Ectodermal cell (in vitro differentiated cells): Measurements from ENCODE around the gene FASTK.

Experiments
- H3K27ac ChIP-seq: 2 replicates; pipeline ENCODE4 v1.7.0; 2013; ENCODE audit warnings: mild to moderate bottlenecking, low read depth, low read length; ENCODE audit not compliant: insufficient read depth, poor library complexity, severe bottlenecking
- H3K27me3 ChIP-seq: 2 replicates; pipeline ENCODE4 v1.7.0; 2013; ENCODE audit warnings: mild to moderate bottlenecking, low read length; ENCODE audit not compliant: insufficient read depth, control insufficient read depth, poor library complexity, severe bottlenecking
- H3K36me3 ChIP-seq: one replicate; pipeline ENCODE4 v1.7.0; 2013; ENCODE audit warnings: low read length; ENCODE audit not compliant: control insufficient read depth, insufficient read depth
- H3K4me1 ChIP-seq: one replicate; pipeline ENCODE4 v1.7.0; 2013; ENCODE audit warnings: low read length; ENCODE audit not compliant: control insufficient read depth, insufficient read depth
- H3K4me3 ChIP-seq: 2 replicates; pipeline ENCODE4 v1.7.0; 2013; ENCODE audit warnings: low read depth, low read length, control low read depth; ENCODE audit not compliant: insufficient read depth
- H3K9me3 ChIP-seq: 2 replicates; pipeline ENCODE4 v1.7.0; 2013; ENCODE audit warnings: mild to moderate bottlenecking, low read length, moderate library complexity; ENCODE audit not compliant: control insufficient read depth
- WGBS, 2 experiments: methylation state at CpG; one replicate each; pipeline ENCODE4 v1.1.7; 2013; ENCODE audit warnings: missing lambda C conversion rate in 2 of 2; 5-methylcytosine and 5-hydroxymethylcytosine counted together

Gene FASTK

DNA sequence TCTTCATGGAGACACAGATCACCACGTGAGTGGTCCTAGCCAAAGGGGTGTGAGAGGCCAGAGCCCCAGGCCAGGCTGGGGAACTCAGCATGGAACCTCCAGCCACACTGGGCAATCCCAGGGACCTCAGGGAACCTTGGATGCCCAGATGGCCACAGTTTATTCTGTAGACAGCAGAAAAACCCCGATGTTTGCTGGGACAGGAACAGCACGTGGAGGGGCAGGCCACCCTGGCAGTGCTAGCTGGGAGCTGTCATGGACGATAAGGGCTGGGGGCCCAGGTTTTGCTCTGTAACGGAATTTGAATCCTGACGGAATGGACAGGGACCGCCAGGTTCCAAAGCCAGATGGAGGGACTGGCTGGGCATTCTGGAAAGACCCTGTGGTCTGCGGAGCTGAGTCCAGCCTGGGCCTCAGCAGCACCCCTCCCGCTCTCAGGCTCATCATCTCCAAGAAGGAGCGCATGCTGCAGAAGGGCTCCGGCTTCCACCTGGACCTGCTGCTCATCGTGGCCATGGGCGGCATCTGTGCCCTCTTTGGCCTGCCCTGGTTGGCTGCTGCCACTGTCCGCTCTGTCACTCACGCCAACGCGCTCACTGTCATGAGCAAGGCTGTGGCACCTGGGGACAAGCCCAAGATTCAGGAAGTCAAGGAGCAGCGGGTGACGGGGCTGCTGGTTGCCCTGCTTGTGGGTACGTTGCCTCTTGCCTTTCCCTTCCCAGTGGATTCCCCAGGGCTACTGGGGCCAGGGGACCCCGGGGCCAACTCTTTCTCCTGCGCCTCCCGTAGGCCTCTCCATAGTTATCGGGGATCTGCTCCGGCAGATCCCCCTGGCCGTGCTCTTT, 5.6 kb downstream of the FASTK start:
- 95 to 96% methylated on average over 26 of the region's 26 CpGs for WGBS, 2 experiments
- no peaks in the 10 kb centered on the region for H3K9me3 ChIP-seq
- H3K36me3 ChIP-seq = peaks cover 37% of the 10 kb centered on the region

DNA sequence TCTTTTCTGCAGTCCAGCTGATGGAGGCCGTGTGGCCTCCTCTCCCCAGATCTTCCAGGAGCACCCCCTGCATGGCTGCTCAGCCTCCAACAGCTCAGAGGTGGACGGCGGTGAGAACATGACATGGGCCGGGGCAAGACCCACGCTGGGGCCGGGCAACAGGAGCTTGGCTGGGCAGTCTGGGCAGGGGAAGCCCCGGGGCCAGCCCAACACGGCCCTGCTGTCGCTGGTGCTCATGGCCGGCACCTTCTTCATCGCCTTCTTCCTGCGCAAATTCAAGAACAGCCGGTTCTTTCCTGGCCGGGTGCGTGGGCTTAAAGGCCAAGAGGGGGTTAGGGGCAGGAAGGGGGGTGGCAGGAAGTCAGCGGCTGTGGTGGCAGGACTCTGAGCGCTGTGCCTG, 6.6 kb downstream of the FASTK start:
- H3K27me3 ChIP-seq = no peaks in the 10 kb centered on the region
- peaks cover 6% of the 10 kb centered on the region for H3K4me1 ChIP-seq
- H3K36me3 ChIP-seq = peaks cover 38% of the 10 kb centered on the region
- 95 to 96% methylated on average over 17 of the region's 17 CpGs for WGBS, 2 experiments
- H3K27ac ChIP-seq = no peak overlapping the region
- H3K4me3 ChIP-seq = no peak overlapping the region
- no peaks in the 10 kb centered on the region for H3K9me3 ChIP-seq

More for the DNA sequence above, 5.6 kb downstream of the FASTK start:
- H3K27ac ChIP-seq = no peak overlapping the region
- no peaks in the 10 kb centered on the region for H3K27me3 ChIP-seq
- H3K4me3 ChIP-seq = no peak overlapping the region
- H3K4me1 ChIP-seq = peaks cover 16% of the 10 kb centered on the region

DNA sequence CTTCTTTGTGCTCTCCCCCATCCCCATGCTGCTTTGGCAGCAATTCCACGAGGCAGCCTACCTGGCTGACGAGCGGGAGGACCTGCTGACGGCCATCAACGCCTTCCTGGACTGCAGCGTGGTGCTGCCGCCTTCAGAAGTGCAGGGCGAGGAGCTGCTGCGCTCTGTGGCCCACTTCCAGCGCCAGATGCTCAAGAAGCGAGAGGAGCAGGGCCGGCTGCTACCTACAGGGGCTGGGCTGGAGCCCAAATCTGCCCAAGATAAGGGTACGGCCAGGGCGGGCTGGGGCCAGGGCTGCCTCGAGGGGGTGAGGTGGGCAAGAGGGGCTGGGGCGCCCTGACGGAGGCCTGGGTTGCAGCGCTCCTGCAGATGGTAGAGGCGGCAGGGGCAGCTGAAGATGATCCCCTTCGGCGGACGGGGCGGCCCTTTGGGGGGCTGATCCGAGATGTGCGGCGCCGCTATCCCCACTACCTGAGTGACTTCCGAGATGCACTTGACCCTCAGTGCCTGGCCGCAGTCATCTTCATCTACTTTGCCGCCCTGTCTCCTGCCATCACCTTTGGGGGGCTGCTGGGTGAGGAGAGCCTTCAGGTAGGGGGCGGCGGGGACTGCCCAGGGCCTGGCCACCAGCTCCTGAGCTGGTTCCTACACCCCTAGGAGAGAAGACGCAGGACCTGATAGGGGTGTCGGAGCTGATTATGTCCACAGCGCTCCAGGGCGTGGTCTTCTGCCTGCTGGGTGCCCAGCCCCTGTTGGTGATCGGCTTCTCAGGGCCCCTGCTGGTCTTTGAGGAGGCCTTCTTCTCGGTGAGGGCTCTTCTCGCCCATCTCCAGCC, 9.4 kb downstream of the FASTK start:
- H3K27me3 ChIP-seq = no peaks in the 10 kb centered on the region
- H3K9me3 ChIP-seq = no peaks in the 10 kb centered on the region
- H3K4me3 ChIP-seq = no peak overlapping the region
- H3K27ac ChIP-seq = no peak overlapping the region
- WGBS, 2 experiments = 93% methylated on average over 39 of the region's 39 CpGs
- H3K4me1 ChIP-seq = no peaks in the 10 kb centered on the region
- peaks cover 48% of the 10 kb centered on the region for H3K36me3 ChIP-seq

DNA sequence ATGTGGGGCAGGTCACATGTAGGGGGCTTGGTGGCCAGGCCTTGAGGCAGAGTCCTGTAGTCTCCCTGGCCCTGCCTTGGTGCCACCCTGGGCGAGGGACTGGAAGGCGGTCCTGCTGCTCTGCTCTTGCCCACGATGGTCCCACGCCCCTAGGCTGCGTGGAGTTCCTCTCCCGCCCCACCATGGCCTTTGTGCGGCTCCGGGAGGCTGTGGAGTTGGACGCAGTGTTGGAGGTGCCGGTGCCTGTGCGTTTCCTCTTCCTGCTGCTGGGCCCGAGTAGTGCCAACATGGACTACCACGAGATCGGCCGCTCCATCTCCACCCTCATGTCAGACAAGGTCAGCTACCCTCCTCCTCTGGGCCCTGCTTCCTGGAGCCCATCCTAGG, 10.0 kb downstream of the FASTK start:
- H3K36me3 ChIP-seq = peaks cover 42% of the 10 kb centered on the region
- no peaks in the 10 kb centered on the region for H3K4me1 ChIP-seq
- H3K4me3 ChIP-seq = no peak overlapping the region
- no peak overlapping the region for H3K27ac ChIP-seq
- H3K9me3 ChIP-seq = no peaks in the 10 kb centered on the region
- WGBS, 2 experiments = 96% methylated on average over 15 of the region's 15 CpGs
- no peaks in the 10 kb centered on the region for H3K27me3 ChIP-seq

DNA sequence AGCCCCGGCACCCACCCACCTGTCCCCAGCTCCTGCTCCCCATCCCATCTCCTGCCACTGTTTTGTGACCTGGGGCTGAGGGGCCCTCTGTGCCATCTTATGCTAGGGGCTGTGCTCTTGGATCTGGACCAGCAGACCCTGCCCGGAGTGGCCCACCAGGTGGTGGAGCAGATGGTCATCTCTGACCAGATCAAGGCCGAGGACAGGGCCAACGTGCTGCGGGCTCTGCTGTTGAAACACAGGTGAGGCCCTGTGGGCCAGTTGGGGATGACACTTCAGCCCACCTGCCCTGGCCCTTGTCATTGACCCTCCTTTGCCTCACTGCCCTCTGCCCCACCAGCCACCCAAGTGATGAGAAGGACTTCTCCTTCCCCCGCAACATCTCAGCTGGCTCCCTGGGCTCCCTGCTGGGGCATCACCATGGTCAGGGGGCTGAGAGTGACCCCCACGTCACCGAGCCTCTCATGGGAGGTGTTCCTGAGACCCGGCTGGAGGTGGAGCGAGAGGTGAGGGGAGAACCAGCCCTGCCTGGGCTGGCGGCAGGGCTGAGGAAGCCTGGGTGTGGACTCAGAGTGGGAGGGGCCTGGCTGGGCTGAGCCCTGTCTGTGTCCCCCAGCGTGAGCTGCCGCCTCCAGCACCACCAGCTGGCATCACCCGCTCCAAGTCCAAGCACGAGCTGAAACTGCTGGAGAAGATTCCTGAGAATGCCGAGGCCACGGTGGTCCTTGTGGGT, 10.6 kb downstream of the FASTK start:
- Histone ChIP-seq H3K36me3 (peaks cover 45% of the 10 kb centered on the region), H3K27ac (no peak overlapping the region), H3K4me3 (no peak overlapping the region), H3K4me1 (no peaks in the 10 kb centered on the region), H3K27me3 (no peaks in the 10 kb centered on the region), H3K9me3 (no peaks in the 10 kb centered on the region)
- WGBS, 2 experiments = 96% methylated on average over 17 of the region's 17 CpGs

DNA sequence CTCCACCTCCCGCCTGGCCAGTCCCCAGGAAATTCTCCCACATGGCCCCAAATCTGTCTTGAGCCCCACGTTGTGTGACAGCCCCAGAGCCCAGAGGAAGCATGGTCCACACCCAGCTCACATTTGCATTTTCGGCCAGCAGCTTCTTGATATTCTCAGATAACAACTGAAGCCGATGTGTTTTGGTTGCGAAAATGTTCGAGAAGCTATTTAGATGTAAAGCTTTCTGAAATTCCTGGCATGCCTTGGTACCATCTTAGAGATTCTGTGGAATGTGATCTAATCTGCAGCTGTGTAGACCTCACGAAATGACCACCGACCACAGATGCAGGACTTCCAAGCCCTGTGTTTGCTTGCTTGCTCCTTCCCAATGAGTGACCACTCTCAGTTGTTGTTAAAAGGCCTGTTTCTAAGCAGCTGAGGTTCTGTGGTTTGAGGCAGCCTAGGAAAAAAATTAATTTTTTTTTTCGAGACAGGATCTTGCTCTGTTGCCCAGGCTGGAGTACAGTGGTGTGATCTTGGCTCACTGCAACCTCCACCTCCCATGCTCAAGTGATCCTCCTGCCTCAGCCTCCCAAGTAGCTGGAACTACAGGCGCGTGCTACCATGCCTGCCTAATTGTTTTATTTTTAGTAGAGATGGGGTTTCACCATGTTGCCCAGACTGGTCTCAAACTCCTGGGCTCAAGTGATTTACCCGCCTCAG, 12.4 kb downstream of the FASTK start:
- Histone ChIP-seq H3K36me3 (peaks cover 38% of the 10 kb centered on the region), H3K27ac (no peak overlapping the region)

DNA sequence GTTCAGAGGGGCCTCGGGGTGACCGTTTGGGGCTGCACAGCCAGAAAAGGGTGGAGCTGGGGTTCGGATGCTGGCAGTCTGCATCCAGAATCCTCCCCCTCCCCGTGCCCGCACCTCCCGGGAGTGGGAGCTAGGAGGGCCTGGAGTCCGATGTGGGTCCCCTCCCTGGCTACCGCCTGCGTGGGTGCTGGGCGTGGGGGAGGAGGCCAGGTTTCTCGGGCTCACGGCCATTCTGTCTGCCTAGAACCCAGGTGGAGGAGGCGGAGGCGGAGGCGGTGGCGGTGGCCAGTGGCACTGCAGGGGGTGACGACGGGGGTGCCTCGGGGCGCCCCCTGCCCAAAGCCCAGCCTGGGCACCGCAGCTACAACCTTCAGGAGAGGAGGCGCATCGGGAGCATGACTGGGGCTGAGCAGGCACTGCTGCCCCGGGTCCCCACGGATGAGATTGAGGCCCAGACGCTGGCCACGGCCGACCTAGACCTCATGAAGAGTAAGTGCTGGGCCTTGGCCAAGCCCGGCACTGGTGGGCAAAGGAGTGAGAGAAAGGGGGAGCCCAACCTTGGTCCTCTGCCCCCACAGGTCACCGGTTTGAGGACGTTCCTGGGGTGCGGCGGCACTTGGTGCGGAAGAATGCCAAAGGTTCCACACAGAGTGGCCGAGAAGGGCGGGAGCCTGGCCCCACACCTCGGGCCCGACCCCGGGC, 14.2 kb downstream of the FASTK start:
- peaks cover 8% of the 10 kb centered on the region for H3K27me3 ChIP-seq
- WGBS, 2 experiments = 95% methylated on average over 39 of the region's 39 CpGs
- peaks cover 13% of the 10 kb centered on the region for H3K4me1 ChIP-seq
- no peak overlapping the region for H3K4me3 ChIP-seq
- H3K27ac ChIP-seq = no peak overlapping the region
- H3K36me3 ChIP-seq = peaks cover 31% of the 10 kb centered on the region
- H3K9me3 ChIP-seq = no peaks in the 10 kb centered on the region

More for the DNA sequence above, 12.4 kb downstream of the FASTK start:
- WGBS, 2 experiments = 80 to 83% methylated on average over 12 of the region's 12 CpGs
- Histone ChIP-seq H3K9me3 (no peaks in the 10 kb centered on the region), H3K4me3 (no peak overlapping the region), H3K27me3 (no peaks in the 10 kb centered on the region), H3K4me1 (no peaks in the 10 kb centered on the region)

DNA sequence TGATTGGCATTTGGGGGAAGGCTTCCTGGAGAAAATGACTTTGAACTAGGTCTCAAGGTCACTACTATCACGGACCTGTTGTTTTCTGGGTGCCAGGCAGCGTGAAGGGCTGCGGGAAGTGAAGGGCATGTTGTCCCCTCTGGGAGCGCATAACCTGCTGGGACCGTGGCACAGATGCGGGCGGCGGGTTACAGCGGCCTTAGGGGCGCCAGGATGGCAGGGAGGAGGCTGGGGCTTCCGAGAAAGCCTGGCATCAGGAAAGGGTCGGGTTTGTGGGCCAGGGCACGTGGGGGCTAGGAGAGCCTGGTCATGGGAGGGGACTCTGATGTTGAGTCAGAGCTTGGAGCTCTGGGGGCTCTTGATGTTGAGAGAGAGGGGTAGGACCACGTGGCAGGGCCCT, 15.1 kb downstream of the FASTK start:
- WGBS, 2 experiments = 94 to 96% methylated on average over 14 of the region's 14 CpGs
- H3K4me3 ChIP-seq = no peak overlapping the region
- no peaks in the 10 kb centered on the region for H3K9me3 ChIP-seq
- H3K36me3 ChIP-seq = peaks cover 28% of the 10 kb centered on the region
- H3K4me1 ChIP-seq = peaks cover 22% of the 10 kb centered on the region
- H3K27me3 ChIP-seq = peaks cover 17% of the 10 kb centered on the region
- H3K27ac ChIP-seq = no peak overlapping the region

DNA sequence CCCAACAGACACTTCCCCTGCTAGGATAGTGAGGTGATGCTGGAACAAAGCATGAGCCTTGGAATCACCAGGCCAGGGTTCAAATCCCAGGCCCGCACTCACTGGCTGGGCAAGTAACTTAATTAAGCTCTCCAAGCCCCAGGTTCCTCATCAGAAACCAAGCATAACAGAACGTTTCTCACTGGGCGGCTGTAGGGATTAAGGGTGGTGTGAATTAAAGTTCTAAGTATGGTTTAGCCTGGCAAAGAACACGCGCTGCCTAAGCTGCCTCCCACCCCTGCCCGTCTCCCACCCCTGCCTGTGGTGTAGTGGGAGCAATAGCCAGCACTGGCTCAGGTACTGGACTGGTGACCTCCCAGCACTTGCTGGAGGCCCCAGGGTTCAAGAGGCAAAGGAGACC, 15.6 kb downstream of the FASTK start:
- H3K27ac ChIP-seq = no peak overlapping the region
- 93% methylated on average over 6 of the region's 6 CpGs for WGBS, 2 experiments
- no peaks in the 10 kb centered on the region for H3K9me3 ChIP-seq
- H3K4me3 ChIP-seq = no peak overlapping the region
- H3K36me3 ChIP-seq = peaks cover 22% of the 10 kb centered on the region
- H3K4me1 ChIP-seq = peaks cover 23% of the 10 kb centered on the region
- peaks cover 21% of the 10 kb centered on the region for H3K27me3 ChIP-seq
